Mesodermal cell (in vitro differentiated cells): Measurements from ENCODE around the gene OPCML.

ENCODE experiments used
- H3K27ac ChIP-seq: 2 replicates; pipeline ENCODE4 v1.7.0; 2013; ENCODE audit warnings: mild to moderate bottlenecking, low read depth, low read length, moderate library complexity; ENCODE audit not compliant: severe bottlenecking
- H3K36me3 ChIP-seq: 2 replicates; pipeline ENCODE4 v1.7.1; 2013; ENCODE audit warnings: mild to moderate bottlenecking, low read length, moderate library complexity; ENCODE audit not compliant: control insufficient read depth, insufficient read depth
- H3K4me1 ChIP-seq: one replicate; pipeline ENCODE4 v1.7.1; 2013; ENCODE audit warnings: mild to moderate bottlenecking, low read length; ENCODE audit not compliant: insufficient read depth, control insufficient read depth, poor library complexity, severe bottlenecking
- H3K4me3 ChIP-seq: 2 replicates; pipeline ENCODE4 v1.7.0; 2013; ENCODE audit warnings: low read length, control low read depth, mild to moderate bottlenecking; ENCODE audit not compliant: insufficient read depth, poor library complexity, severe bottlenecking; ENCODE audit errors: extremely low read depth
- H3K9me3 ChIP-seq: 2 replicates; pipeline ENCODE4 v1.7.1; 2013; ENCODE audit warnings: mild to moderate bottlenecking, low read length, moderate library complexity; ENCODE audit not compliant: control insufficient read depth
- WGBS, 2 experiments: methylation state at CpG; one replicate each; pipeline ENCODE4 v1.1.5; 2013; ENCODE audit warnings: missing lambda C conversion rate in 2 of 2; ENCODE audit not compliant: insufficient coverage in 2 of 2; 5-methylcytosine and 5-hydroxymethylcytosine counted together

The OPCML gene

DNA sequence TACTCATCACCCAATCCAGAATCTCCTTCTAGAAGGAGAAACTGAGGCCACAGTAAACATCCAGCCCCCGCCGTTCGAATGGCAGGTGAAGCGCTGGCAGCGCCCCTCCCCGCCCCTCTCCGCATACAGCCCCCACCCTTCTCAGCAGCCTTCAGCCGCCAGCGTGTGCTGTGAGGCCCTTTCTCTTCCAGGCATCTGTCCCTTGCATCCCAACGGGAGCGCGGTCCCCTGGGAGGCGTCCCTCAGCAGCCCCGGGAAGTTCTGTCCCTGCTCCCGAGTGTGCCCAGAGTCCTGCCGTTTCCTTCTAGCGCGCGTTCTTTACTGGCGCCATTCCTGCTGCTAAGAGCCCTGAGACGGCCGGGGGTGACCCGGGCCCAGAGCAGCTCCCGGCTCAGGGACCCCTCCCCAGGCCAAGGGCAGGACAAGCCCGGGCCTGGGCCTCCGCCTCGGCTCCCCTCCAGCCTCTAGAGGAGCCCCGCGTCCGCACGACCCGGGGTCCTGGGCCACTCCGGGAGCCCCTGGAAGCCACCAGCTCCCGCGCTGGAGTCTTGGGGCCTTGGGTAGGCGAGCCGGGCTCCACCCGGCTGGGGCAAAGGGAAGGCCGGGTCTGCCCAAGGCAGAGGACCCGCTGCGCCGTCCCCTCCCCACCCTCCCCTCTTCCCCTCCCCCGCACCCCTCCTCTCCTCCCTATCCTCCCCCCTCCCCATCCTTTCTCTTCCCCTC is 450.4 kb downstream of the OPCML start:
- Histone ChIP-seq H3K27ac (no peak overlapping the region), H3K4me3 (no peak overlapping the region), H3K4me1 (no peaks in the 10 kb centered on the region), H3K9me3 (no peaks in the 10 kb centered on the region), H3K36me3 (no peaks in the 10 kb centered on the region)
- 90 to 92% methylated on average over 26 to 32 of the region's 43 CpGs for WGBS, 2 experiments

GRCh38 chr11:133081020-133081419 is 451.3 kb downstream of the OPCML start:
- no peak overlapping the region for H3K4me3 ChIP-seq
- no peaks in the 10 kb centered on the region for H3K36me3 ChIP-seq
- WGBS, 2 experiments: 83 to 90% methylated on average over 5 of the region's 9 CpGs
- H3K27ac ChIP-seq: no peak overlapping the region
- no peaks in the 10 kb centered on the region for H3K4me1 ChIP-seq
- H3K9me3 ChIP-seq: no peaks in the 10 kb centered on the region

GRCh38 chr11:133078591-133079404 is 453.5 kb downstream of the OPCML start:
- Histone ChIP-seq H3K36me3 (no peaks in the 10 kb centered on the region), H3K4me1 (no peaks in the 10 kb centered on the region), H3K4me3 (no peak overlapping the region), H3K9me3 (no peaks in the 10 kb centered on the region), H3K27ac (no peak overlapping the region)
- 40 to 45% methylated on average over 22 to 23 of the region's 24 CpGs for WGBS, 2 experiments

DNA sequence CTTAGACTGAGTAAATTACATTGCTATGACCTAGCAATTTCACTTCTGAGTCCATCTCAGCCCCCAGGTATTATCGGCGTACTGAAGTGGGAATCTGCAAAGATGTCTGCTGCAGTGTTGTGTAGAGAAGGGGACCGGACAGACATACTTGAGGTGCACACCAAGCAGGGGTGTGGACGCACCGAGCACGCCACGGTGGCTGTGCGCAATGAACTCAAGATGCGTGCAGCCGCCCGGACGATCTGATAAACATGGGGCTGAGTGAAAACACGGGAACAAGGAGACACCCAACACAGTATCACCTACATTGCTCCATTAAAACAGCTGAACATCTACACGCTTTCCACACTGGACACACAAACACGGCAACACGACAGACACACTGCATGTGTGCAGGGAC is 454.3 kb downstream of the OPCML start:
- Histone ChIP-seq H3K27ac (no peak overlapping the region), H3K36me3 (no peaks in the 10 kb centered on the region), H3K4me3 (no peak overlapping the region), H3K4me1 (no peaks in the 10 kb centered on the region), H3K9me3 (no peaks in the 10 kb centered on the region)
- 87 to 97% methylated on average over 11 to 13 of the region's 16 CpGs for WGBS, 2 experiments

DNA sequence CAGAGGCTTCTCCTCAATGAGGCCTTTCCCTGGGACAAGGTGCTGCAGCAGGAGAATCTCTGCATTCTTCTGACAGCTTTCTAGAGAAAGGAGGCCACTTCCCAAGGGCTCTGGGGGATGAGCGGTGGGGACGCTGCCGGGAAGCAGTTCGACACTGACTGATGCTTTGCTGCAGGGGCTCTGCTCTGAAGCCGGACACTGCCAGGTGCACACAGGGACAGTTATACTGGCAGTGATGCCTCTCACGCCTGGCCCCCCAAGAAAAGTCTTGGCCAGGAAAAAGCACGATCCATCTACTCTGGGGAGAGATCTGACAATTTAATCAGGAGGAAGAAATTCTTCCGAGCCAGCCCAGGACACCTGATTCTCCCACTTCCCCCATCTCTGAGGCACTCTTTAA is 456.9 kb downstream of the OPCML start:
- H3K27ac ChIP-seq: no peak overlapping the region
- H3K4me1 ChIP-seq: no peaks in the 10 kb centered on the region
- WGBS, 2 experiments: 84 to 86% methylated on average over 7 of the region's 8 CpGs
- H3K4me3 ChIP-seq: no peak overlapping the region
- no peaks in the 10 kb centered on the region for H3K9me3 ChIP-seq
- H3K36me3 ChIP-seq: no peaks in the 10 kb centered on the region

GRCh38 chr11:133072858-133073582 is 459.3 kb downstream of the OPCML start:
- Histone ChIP-seq H3K36me3 (no peaks in the 10 kb centered on the region), H3K27ac (no peak overlapping the region), H3K4me3 (no peak overlapping the region), H3K9me3 (no peaks in the 10 kb centered on the region), H3K4me1 (no peaks in the 10 kb centered on the region)
- WGBS, 2 experiments: 87 to 88% methylated on average over 10 of the region's 10 CpGs

DNA sequence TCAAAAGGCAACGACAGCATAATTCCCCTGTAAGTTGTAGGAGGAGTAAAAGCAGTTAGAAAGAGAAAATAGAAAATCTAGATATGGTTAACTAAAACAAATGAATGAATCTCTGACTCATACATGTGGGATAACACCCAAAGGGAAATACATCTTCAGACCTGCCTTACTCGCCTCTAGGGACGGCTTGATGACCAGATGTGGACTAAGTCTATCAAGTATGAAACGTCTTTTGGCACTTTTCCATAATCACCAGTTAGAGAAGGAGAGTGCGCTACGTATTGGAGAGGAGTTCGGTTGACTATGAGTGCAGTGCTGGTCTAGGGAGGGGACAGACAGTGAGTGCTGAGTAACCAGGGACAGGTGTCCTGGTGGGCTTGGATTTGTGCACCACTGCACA is 459.9 kb downstream of the OPCML start:
- no peak overlapping the region for H3K4me3 ChIP-seq
- H3K4me1 ChIP-seq: no peaks in the 10 kb centered on the region
- H3K9me3 ChIP-seq: no peaks in the 10 kb centered on the region
- no peaks in the 10 kb centered on the region for H3K36me3 ChIP-seq
- H3K27ac ChIP-seq: no peak overlapping the region
- 74 to 85% methylated on average over 2 to 4 of the region's 7 CpGs for whole genome bisulfite sequencing, 2 experiments

DNA sequence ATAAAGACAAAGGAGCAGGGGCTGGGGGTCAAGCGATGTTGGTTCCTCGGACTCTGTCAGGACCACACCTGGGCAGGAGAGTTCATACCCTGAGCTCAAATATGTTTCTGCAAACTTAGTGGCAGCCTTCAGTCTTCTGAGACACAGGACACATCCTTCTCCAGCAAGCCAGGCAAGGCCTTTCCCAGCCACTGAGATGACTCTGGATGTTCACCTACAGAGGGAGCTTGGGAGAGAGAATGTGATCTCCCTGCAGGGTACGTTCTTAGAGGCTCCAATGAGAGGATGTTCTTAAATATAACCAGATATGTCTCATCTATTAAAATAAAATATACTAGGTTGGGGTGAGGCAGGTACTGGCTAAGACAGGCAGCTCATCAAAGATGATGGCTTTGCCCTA is 461.5 kb downstream of the OPCML start:
- WGBS, 2 experiments: 74 to 88% methylated on average over 2 of the region's 3 CpGs
- Histone ChIP-seq H3K4me3 (no peak overlapping the region), H3K27ac (no peak overlapping the region), H3K4me1 (no peaks in the 10 kb centered on the region), H3K9me3 (no peaks in the 10 kb centered on the region), H3K36me3 (no peaks in the 10 kb centered on the region)

DNA sequence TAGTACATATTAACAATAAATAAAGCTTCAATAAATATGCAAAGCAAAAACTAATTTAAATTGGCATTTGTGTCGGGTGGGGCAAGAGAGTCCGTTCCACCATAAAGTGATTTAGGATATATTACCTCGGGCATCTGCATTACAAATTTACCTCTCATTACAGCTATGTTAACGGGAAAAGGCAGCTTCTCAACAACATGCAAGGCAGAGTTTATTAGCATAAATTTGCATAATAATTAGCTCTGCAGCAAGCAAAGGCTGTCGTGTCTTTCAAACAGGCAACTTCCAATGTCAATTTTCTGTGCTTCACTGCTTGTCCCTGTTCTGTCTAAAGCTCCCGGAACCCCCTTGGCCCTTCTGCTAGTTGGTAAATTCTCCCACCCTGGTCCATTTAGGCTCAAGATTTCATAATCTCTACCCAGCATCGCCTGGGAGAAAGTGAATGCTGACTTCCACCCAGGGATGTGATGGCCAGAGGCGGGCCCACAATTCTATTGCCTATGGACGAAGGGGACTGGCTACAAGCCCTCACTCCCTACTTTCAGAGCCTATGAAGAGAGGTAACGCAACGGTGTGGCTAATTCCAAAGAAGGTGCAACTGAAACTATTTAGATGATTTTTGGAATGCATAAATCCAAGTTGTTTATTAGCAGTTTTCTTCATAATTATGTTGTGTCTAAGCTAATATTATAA is 462.1 kb downstream of the OPCML start:
- H3K27ac ChIP-seq: no peak overlapping the region
- no peak overlapping the region for H3K4me3 ChIP-seq
- no peaks in the 10 kb centered on the region for H3K9me3 ChIP-seq
- H3K4me1 ChIP-seq: no peaks in the 10 kb centered on the region
- no peaks in the 10 kb centered on the region for H3K36me3 ChIP-seq
- WGBS, 2 experiments: 48 to 66% methylated on average over 5 to 6 of the region's 11 CpGs

GRCh38 chr11:133065847-133066485 is 466.3 kb downstream of the OPCML start:
- Histone ChIP-seq H3K4me1 (peaks cover 4% of the 10 kb centered on the region), H3K27ac (no peak overlapping the region), H3K4me3 (no peak overlapping the region), H3K36me3 (no peaks in the 10 kb centered on the region), H3K9me3 (no peaks in the 10 kb centered on the region)
- WGBS, 2 experiments: 86 to 88% methylated on average over 8 of the region's 13 CpGs
